IMR-90 (cell line): ENCODE measurements around the gene SOX11.

Experiments used
- BHLHE40 ChIP-seq: fragments of 150-350 bp; IDR thresholded peaks from 2 replicates; pipeline ENCODE4 v1.6.1; 2016; ENCODE audit warnings: mild to moderate bottlenecking, low read depth, low read length
- CEBPB ChIP-seq: IDR thresholded peaks from 2 replicates; pipeline ENCODE4 v1.6.1; 2012; ENCODE audit warnings: low read depth, low read length, improper control_type of control experiment
- FOS ChIP-seq: fragments of 150-350 bp; IDR thresholded peaks from 2 replicates; pipeline ENCODE4 v1.6.1; 2016; ENCODE audit warnings: low read depth, low read length
- MAFK ChIP-seq: IDR thresholded peaks from 2 replicates; pipeline ENCODE4 v1.6.1; 2012; ENCODE audit warnings: low read depth, low read length, improper control_type of control experiment
- MAZ ChIP-seq: IDR thresholded peaks from 2 replicates; pipeline ENCODE4 v1.6.1; 2012; ENCODE audit warnings: low read depth, mild to moderate bottlenecking, low read length, improper control_type of control experiment, moderate library complexity, borderline replicate concordance
- MXI1 ChIP-seq: IDR thresholded peaks from 2 replicates; pipeline ENCODE4 v1.6.1; 2012; ENCODE audit warnings: low read depth, mild to moderate bottlenecking, low read length, moderate library complexity, borderline replicate concordance
- POLR2A ChIP-seq: IDR thresholded peaks from 2 replicates; pipeline ENCODE4 v1.6.1; 2012; ENCODE audit warnings: mild to moderate bottlenecking, low read depth, low read length
- RAD21 ChIP-seq: IDR thresholded peaks from 2 replicates; pipeline ENCODE4 v1.6.1; 2012; ENCODE audit warnings: low read length, improper control_type of control experiment
- RCOR1 ChIP-seq: IDR thresholded peaks from 2 replicates; pipeline ENCODE4 v1.6.1; 2012; ENCODE audit warnings: mild to moderate bottlenecking, low read length, improper control_type of control experiment; ENCODE audit not compliant: insufficient replicate concordance
- RFX5 ChIP-seq: IDR thresholded peaks from 2 replicates; pipeline ENCODE4 v1.8.0; 2012; ENCODE audit warnings: low read depth, mild to moderate bottlenecking, low read length, moderate library complexity
- SMC3 ChIP-seq: fragments of 150-350 bp; IDR thresholded peaks from 2 replicates; pipeline ENCODE4 v1.6.1; 2016; ENCODE audit warnings: low read depth, mild to moderate bottlenecking, antibody characterized with exemption, low read length, moderate library complexity
- TF ChIP-seq, protein P1 (sequence below): conservative IDR thresholded peaks from 2 replicates; pipeline ENCODE4 v1.5.1; 2012; ENCODE audit warnings: mild to moderate bottlenecking, low read depth, low read length, improper control_type of control experiment
- TF ChIP-seq, protein P2 (sequence below): fragments of 150-350 bp; IDR thresholded peaks from 2 replicates; pipeline ENCODE4 v1.6.1; 2017; ENCODE audit warnings: mild to moderate bottlenecking, antibody characterized with exemption, low read length, low read depth
- TF ChIP-seq, protein P3 (sequence below): fragments of 150-350 bp; IDR thresholded peaks from 2 replicates; pipeline ENCODE4 v1.6.1; 2016; ENCODE audit warnings: low read depth, mild to moderate bottlenecking, low read length, moderate library complexity, borderline replicate concordance

DNA sequence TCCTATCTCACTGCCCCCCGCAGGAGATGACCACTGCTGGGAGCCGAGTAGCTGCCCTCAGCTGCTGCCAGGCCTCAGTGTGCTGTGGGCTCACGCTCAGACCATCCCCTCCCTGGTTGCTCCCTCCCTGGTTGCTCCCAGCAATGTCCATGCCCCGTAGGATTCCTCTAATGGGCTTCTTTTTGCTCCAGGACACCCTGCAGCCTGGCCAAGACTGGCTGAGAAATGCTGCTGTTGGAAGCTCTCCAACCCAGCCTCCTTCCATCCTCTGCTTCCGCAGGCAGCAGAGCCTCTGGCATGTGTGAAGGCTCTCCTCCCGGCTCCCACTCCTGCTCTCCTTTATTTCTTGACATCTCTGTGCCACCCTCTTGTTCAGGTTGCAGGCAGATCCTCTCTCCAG, 48.6 kb downstream of the SOX11 start:
- TF ChIP-seq, protein P1, sequence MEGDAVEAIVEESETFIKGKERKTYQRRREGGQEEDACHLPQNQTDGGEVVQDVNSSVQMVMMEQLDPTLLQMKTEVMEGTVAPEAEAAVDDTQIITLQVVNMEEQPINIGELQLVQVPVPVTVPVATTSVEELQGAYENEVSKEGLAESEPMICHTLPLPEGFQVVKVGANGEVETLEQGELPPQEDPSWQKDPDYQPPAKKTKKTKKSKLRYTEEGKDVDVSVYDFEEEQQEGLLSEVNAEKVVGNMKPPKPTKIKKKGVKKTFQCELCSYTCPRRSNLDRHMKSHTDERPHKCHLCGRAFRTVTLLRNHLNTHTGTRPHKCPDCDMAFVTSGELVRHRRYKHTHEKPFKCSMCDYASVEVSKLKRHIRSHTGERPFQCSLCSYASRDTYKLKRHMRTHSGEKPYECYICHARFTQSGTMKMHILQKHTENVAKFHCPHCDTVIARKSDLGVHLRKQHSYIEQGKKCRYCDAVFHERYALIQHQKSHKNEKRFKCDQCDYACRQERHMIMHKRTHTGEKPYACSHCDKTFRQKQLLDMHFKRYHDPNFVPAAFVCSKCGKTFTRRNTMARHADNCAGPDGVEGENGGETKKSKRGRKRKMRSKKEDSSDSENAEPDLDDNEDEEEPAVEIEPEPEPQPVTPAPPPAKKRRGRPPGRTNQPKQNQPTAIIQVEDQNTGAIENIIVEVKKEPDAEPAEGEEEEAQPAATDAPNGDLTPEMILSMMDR, result no peak
- no peak for TF ChIP-seq POLR2A
- no peak for TF ChIP-seq RFX5
- TF ChIP-seq BHLHE40, result no peak
- no peak for TF ChIP-seq SMC3
- no peak for TF ChIP-seq MXI1
- TF ChIP-seq, protein P2, sequence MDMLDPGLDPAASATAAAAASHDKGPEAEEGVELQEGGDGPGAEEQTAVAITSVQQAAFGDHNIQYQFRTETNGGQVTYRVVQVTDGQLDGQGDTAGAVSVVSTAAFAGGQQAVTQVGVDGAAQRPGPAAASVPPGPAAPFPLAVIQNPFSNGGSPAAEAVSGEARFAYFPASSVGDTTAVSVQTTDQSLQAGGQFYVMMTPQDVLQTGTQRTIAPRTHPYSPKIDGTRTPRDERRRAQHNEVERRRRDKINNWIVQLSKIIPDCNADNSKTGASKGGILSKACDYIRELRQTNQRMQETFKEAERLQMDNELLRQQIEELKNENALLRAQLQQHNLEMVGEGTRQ, result no peak
- TF ChIP-seq CEBPB, result no peak
- no peak for TF ChIP-seq RCOR1
- no peak for TF ChIP-seq MAZ
- TF ChIP-seq RAD21, result no peak
- TF ChIP-seq MAFK, result no peak
- TF ChIP-seq FOS, result no peak
- TF ChIP-seq, protein P3, sequence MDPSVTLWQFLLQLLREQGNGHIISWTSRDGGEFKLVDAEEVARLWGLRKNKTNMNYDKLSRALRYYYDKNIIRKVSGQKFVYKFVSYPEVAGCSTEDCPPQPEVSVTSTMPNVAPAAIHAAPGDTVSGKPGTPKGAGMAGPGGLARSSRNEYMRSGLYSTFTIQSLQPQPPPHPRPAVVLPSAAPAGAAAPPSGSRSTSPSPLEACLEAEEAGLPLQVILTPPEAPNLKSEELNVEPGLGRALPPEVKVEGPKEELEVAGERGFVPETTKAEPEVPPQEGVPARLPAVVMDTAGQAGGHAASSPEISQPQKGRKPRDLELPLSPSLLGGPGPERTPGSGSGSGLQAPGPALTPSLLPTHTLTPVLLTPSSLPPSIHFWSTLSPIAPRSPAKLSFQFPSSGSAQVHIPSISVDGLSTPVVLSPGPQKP, result no peak
